ENCODE measurements around the gene TEX53.

The TEX53 gene

GRCh38 chr9:114633438-114634089 is 24.0 kb downstream of the TEX53 start:
- DNase-seq = no peak

- DNase-seq = no peak
Measured at GRCh38 chr9:114631166-114631565, 26.4 kb downstream of the TEX53 start.

- no peak for DNase-seq
Measured at GRCh38 chr9:114629563-114630090, 28.0 kb downstream of the TEX53 start.

DNA sequence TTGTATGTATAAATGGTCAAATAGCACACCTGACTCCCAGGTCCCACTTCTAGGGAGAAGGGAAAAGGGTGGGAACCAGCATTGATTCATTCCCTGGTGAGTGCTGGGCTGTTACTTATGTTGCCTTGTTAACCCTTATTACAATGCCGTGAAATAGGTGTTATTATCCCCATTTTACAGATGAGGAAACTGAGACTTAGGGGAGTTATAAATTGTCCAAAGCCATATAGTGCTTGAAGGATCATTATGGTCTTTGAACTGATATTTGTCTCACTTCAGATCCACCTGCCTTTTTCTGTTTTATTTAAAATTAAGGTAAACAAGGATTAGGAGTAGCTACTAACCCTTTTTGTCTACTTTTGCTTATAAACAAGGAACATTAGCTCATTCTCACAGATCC is 30.1 kb downstream of the TEX53 start:
- DNase-seq = no peak

GRCh38 chr9:114626415-114627020 is 31.1 kb downstream of the TEX53 start:
- no peak for DNase-seq

DNA sequence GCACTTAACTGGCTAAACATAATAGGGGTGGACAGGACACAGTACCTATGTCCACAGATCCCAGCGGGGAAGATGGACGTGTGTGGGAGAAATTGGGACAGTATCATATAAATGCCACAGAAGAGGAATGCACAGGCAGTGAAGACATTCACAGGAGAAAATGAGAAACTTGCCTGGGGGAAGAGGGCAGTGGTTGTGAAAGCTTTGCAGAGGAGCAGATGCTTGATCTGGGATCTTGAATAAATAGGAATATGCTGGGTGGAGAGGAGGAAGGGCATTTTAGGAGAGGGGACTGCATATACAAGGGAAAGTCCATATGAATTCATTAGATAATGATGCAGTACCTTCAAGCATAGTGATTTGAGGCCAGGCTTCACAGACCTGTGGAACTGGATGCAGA is 32.9 kb downstream of the TEX53 start:
- no peak for DNase-seq

GRCh38 chr9:114621975-114622609 is 35.5 kb downstream of the TEX53 start:
- DNase-seq = no peak

GRCh38 chr9:114621561-114621960 is 36.0 kb downstream of the TEX53 start:
- no peak for DNase-seq

- no peak for DNase-seq
Measured at GRCh38 chr9:114619191-114619761, 38.3 kb downstream of the TEX53 start.

- no peak for DNase-seq
Measured at GRCh38 chr9:114616684-114617520, 40.7 kb downstream of the TEX53 start.

DNA sequence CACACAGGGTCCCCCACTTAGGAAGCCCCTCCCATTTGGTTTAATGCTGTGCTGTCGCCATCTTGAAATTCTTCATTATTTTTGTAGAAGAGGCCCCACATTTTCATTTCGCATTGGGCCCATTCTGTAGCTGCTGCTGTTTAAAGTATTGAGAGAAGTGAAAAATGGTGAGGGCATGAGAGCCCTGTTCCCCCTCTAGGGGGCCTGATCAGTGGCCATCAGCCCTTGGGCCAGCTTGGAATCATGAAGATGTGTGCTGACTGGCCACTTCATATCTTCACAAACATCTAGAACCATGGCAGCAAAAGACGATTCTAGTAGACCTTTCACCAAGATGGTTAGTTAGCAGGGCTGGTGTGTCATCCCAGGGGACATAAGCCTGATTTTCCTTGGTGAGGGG is 43.2 kb downstream of the TEX53 start:
- DNase-seq = no peak

GRCh38 chr9:114613919-114614318 is 43.7 kb downstream of the TEX53 start:
- DNase-seq = no peak

- no peak for DNase-seq
Measured at GRCh38 chr9:114613087-114613486, 44.5 kb downstream of the TEX53 start.

GRCh38 chr9:114612272-114612923 is 45.2 kb downstream of the TEX53 start:
- no peak for DNase-seq

GRCh38 chr9:114611516-114612271 is 45.9 kb downstream of the TEX53 start:
- DNase-seq = peak; percentile 56

GRCh38 chr9:114608525-114608796 is 49.1 kb downstream of the TEX53 start:
- no peak for DNase-seq

GRCh38 chr9:114607671-114608524 is 49.7 kb downstream of the TEX53 start:
- DNase-seq = no peak

- no peak for DNase-seq
Measured at GRCh38 chr9:114606597-114607207, 50.9 kb downstream of the TEX53 start.
